PC-9 (cell line): ENCODE results near the gene IFITM1. TPM values are rescaled to one million over a fixed set of nuclear protein-coding genes. Genes with fewer than 3 reads are reported as not detected.

Source experiments
- BruUV-seq: library from RNA; stranded (reverse); fragments of 400-500 nt; replicated peaks from 2 replicates; lab custom pipeline; 2021; lab: Mats Ljungman, UMichigan
- CTCF ChIA-PET: fragments of 300-600 bp; sonication (Branson Sonifier 250); formaldehyde crosslinking; loops from one replicate; lab custom pipeline; 2022; ENCODE audit warnings: antibody characterized with exemption; lab: Charles Lee
- POLR2A ChIA-PET: fragments of 300-600 bp; sonication (Branson Sonifier 250); formaldehyde crosslinking; loops from one replicate; lab custom pipeline; 2022; ENCODE audit warnings: antibody characterized with exemption; ENCODE audit not compliant: unreplicated experiment; lab: Charles Lee
- DNase-seq, 2 experiments: peaks; one replicate each; pipeline versions ENCODE4 v3.0.0 to v3.0.0-alpha.2; 2015 to 2022; ENCODE audit warnings: mixed read lengths in 1 of 2
- H2AFZ ChIP-seq: fragments of 200-600 bp; sonication (generic); 2 replicates; pipeline ENCODE4 v1.8.1; 2017; ENCODE audit warnings: antibody characterized with exemption
- H3F3A ChIP-seq: fragments of 200-600 bp; sonication (generic); 2 replicates; pipeline ENCODE4 v1.8.1; 2017; ENCODE audit warnings: antibody characterized with exemption, mild to moderate bottlenecking, low read depth; ENCODE audit not compliant: insufficient read depth
- H3K27ac ChIP-seq: fragments of 200-600 bp; sonication (generic); 2 replicates; pipeline ENCODE4 v1.6.1; 2016; ENCODE audit warnings: mixed run types
- H3K27me3 ChIP-seq: fragments of 200-600 bp; sonication (generic); 2 replicates; pipeline ENCODE4 v1.6.1; 2016; ENCODE audit warnings: low read depth, mixed run types; ENCODE audit not compliant: insufficient read depth
- H3K36me3 ChIP-seq: fragments of 200-600 bp; sonication (generic); 2 replicates; pipeline ENCODE4 v1.6.1; 2016; ENCODE audit warnings: low read depth, mixed run types
- H3K4me1 ChIP-seq: fragments of 200-600 bp; sonication (generic); replicated peaks from 2 replicates; pipeline ENCODE4 v1.6.1; 2016; ENCODE audit warnings: mixed run types; ENCODE audit not compliant: insufficient read depth
- H3K4me2 ChIP-seq: fragments of 200-600 bp; sonication (generic); 2 replicates; pipeline ENCODE4 v1.6.1; 2017; ENCODE audit warnings: mixed run types
- H3K4me3 ChIP-seq: fragments of 200-600 bp; sonication (generic); 2 replicates; pipeline ENCODE4 v1.6.1; 2016; ENCODE audit warnings: mixed run types
- H3K79me2 ChIP-seq: fragments of 200-600 bp; sonication (generic); 2 replicates; pipeline ENCODE4 v1.6.1; 2017; ENCODE audit warnings: low read depth, mixed run types
- H3K9me2 ChIP-seq: fragments of 200-600 bp; sonication (generic); 2 replicates; pipeline ENCODE4 v1.8.1; 2017; ENCODE audit warnings: mild to moderate bottlenecking; ENCODE audit not compliant: insufficient read depth
- H3K9me3 ChIP-seq: fragments of 200-600 bp; sonication (generic); 2 replicates; pipeline ENCODE4 v1.8.1; 2016; ENCODE audit warnings: low read depth; ENCODE audit not compliant: insufficient read depth
- H4K20me1 ChIP-seq: fragments of 200-600 bp; sonication (generic); 2 replicates; pipeline ENCODE4 v1.8.1; 2017; ENCODE audit not compliant: insufficient read depth
- CTCF ChIP-seq: fragments of 200-600 bp; sonication (generic); conservative IDR thresholded peaks from 2 replicates; pipeline ENCODE4 v1.6.1; 2017; ENCODE audit warnings: mixed run types, antibody characterized with exemption, mild to moderate bottlenecking, moderate library complexity
- EZH2 ChIP-seq: fragments of 200-600 bp; sonication (generic); IDR thresholded peaks from 2 replicates; pipeline ENCODE4 v1.8.0; 2017; ENCODE audit warnings: antibody characterized with exemption, low read depth
- intact Hi-C: fragments of 100-400 bp; cut with micrococcal nuclease; formaldehyde crosslinking; loops from one replicate; pipeline ENCODE4 v1.10.0; 2022; ENCODE audit not compliant: unreplicated experiment
- total RNA-seq: library from RNA; stranded (reverse); gene quantifications from 2 replicates; pipeline ENCODE4 v1.2.3, GENCODE V29; 2021

IFITM1 gene
- total RNA-seq, 1 experiment from 2014 or later: 9.5 TPM

GRCh38 chr11:288478-289397, 25.1 kb upstream of the IFITM1 start, which contains the start of gene PGGHG:
PGGHG (plus strand) TSS chr11:289126; CDS start chr11:289817, 691 bp downstream.
- Histone ChIP-seq H3K4me3 (peak within 1 kb of the TSS; percentile 63), H3K36me3 (no peaks in the 10 kb centered on the region), H3K27ac (no peak within 1 kb of the TSS), H3K9me3 (no peaks in the 10 kb centered on the region), H3K9me2 (no peaks in the 10 kb centered on the region), H4K20me1 (no peaks in the 10 kb centered on the region), H3K4me2 (peak within 1 kb of the TSS; percentile 75), H3K79me2 (no peaks in the 10 kb centered on the region), H3K27me3 (no peaks in the 10 kb centered on the region), H3K4me1 (no peaks in the 10 kb centered on the region), H2AFZ (0 out of 2 replicates have a peak within 1 kb of the TSS, but pooled peaks have one; percentile 64), H3F3A (no peaks in the 10 kb centered on the region)
- BruUV-seq: TSS peak; percentile 58
- intact Hi-C loops: no loop called here
- ChIA-PET CTCF (no interaction called here), POLR2A (interaction anchor here (0.6 kb wide), 1 partner anchor 218 kb away, joined by 3 read pairs; no protein-coding TSS in a partner anchor)
- DNase-seq: peak in 1 of 2 experiments; percentile 76
- no peak for TF ChIP-seq EZH2
- TF ChIP-seq CTCF: no peak

GRCh38 chr11:289398-289711, 24.5 kb upstream of the IFITM1 start:
- Histone ChIP-seq H3K4me1 (no peaks in the 10 kb centered on the region), H3K27me3 (no peaks in the 10 kb centered on the region), H3K9me3 (no peaks in the 10 kb centered on the region), H3K4me3 (peak overlapping the region; percentile 38; the same call in 1 of the 2 replicates), H3F3A (no peaks in the 10 kb centered on the region), H3K9me2 (no peaks in the 10 kb centered on the region), H3K4me2 (peak overlapping the region; percentile 68), H3K36me3 (no peaks in the 10 kb centered on the region), H2AFZ (no peak overlapping the region), H4K20me1 (no peaks in the 10 kb centered on the region), H3K79me2 (no peaks in the 10 kb centered on the region), H3K27ac (no peak overlapping the region)
- DNase-seq: no peak
- intact Hi-C loops: no loop called here
- TF ChIP-seq CTCF: no peak
- TF ChIP-seq EZH2: no peak
- BruUV-seq: no TSS peak
- POLR2A ChIA-PET: no interaction called here
- CTCF ChIA-PET: no interaction called here

GRCh38 chr11:289712-290620, 23.9 kb upstream of the IFITM1 start:
- Histone ChIP-seq H3K9me2 (no peaks in the 10 kb centered on the region), H3K79me2 (no peaks in the 10 kb centered on the region), H3K4me3 (peak overlapping the region; percentile 38; the same call in 1 of the 2 replicates), H3K27ac (no peak overlapping the region), H3K27me3 (no peaks in the 10 kb centered on the region), H4K20me1 (no peaks in the 10 kb centered on the region), H3F3A (no peaks in the 10 kb centered on the region), H3K4me2 (peak overlapping the region; percentile 68), H3K36me3 (no peaks in the 10 kb centered on the region), H2AFZ (no peak overlapping the region), H3K9me3 (no peaks in the 10 kb centered on the region), H3K4me1 (no peaks in the 10 kb centered on the region)
- ChIA-PET CTCF (no interaction called here), POLR2A (no interaction called here)
- intact Hi-C loops: no loop called here
- BruUV-seq: TSS peak; percentile 56
- TF ChIP-seq EZH2 (no peak), CTCF (no peak)
- no peak for DNase-seq
